NCI-H2196 treated with DMSO at 0.1 percent for 48 hours (cell line): ENCODE results near the gene CCDC9B.

Source experiments
- DNase-seq: peaks from one replicate; lab custom pipeline; 2025; ENCODE audit not compliant: unreplicated experiment; lab: John Stamatoyannopoulos, UW

Gene CCDC9B

DNA sequence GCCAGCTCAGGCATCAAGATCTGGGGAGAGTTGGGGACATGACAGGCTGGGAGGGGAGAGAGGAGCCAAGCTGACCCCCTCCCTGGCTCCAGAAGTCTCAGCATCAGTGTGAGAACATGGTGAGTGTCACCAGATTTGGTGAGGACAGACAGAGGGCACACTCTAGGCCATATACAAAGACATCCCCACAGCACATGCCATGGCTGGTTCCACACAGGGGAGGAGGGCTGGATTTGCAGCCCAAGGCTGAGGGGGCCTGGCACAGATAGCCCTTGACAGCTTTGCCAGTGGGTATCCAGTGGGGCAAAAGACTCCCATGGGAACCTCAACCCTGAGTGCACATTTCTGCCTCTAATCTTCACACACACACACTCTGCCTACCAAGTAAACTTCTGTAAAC, 47.7 kb downstream of the CCDC9B start:
- DNase-seq: no peak

DNA sequence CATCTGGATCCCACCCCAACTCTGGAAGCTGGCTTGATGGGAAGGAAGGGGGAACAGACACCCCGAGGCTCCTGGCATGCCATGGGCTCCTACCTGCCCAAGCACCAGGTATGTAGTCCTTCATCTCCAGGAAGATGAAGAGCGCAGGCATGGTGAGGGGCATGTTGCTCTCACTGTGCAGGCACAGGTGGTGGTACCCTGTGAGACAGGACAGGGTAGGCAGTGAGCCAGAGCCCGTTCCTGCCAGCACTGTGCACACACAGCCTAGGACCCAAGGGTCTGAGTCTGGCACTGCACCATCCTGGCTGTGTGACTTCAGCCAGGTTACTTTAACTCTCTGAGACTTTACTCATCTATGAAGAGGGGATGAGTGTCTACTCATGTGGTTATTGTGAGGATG, 48.5 kb downstream of the CCDC9B start:
- no peak for DNase-seq

GRCh38 chr15:40290918-40291574, 49.7 kb downstream of the CCDC9B start:
- no peak for DNase-seq

GRCh38 chr15:40290545-40290917, 50.2 kb downstream of the CCDC9B start:
- no peak for DNase-seq

DNA sequence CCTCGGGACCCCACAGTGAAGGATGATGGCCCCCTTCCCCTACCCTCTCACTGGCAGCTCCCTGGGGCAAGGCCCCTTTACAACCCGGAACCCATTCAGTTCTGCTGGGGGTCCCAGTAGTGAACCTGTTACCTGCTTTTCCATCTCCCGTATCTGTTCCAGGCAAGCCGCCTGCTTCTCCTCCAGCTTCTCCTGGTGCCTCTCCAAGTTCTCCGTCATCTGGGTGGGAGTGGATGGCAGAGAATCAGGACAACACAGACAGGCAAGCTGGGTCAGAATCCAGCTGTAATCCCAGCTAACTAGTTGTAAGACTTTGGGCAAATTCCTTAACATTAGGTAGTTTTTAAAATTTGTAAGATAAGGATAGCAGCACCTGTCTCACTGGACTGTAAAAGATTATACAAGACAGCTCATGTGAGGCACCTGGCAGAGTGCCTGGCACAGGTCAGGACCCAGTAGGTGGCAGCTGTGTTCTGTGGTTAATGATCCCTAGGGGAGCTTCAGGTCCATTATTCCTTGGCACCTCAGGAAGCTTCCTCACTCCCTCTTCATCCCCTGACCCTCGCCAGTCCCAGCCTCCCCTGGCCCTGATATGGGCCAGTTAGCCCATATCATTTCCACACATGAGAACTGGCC, 51.5 kb downstream of the CCDC9B start:
- DNase-seq: no peak

- no peak for DNase-seq
Observed at GRCh38 chr15:40287968-40288367, 52.8 kb downstream of the CCDC9B start.

DNA sequence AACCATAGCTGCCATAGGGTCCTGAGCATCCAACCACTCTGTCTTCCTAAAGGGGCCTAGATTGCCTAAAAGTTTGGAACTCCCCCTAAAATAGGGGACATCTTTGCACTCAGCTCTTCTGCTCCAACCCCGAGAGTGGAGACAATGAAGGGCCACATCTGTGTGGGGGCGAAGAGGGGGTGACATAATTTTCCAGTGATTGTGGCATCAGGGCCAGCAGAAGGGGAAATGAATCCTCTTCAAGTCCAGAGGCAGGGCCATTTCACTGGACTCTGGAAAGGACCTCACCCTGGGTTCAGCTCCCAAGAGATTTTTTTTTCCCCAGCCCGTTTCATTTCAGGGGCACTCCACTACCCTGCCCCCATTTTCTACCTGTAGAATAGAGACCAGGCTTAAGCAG, 53.2 kb downstream of the CCDC9B start:
- DNase-seq: no peak

DNA sequence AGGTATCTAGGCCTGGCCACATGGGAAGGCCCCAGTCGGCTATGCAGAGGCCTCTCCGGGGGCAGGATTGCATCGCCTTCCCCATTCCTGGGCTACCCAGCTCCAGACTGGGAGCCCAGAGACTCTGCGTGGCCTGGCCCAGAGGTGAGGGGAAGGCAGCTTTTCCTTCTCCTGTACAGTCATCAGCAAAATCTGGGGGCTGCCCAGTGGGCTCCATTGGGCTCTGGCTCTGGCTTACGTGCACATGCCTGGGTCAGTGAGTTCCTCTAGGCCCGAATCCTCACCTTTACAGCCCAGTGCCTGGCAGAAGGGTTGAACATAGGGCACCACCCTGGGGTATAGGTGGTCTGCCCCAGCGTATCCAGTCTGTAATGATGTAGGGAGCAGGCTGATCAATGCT, 53.9 kb downstream of the CCDC9B start:
- no peak for DNase-seq

DNA sequence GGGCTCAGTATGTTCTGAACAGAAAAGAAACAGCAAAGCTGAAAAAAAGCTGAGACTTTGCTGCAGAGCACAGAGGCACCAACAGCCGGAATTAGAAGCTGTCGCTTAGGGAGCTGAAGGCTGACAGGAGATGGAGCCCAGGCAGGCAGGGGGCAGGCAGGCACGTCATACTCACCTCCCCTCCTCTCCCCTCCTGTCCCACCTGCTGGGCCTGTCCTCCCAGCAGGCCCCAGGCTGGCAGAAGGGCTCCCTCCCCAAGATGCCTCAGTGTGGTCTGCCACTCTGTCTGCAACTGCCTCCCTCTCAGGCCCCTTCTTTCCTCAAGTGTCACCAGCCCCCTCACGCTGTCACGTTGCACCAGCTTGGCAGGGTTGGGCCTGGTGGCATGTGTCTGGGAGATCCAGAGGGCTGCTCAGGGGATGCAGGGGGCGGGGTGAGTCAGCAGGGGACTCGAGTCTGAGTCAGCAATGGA, 54.6 kb downstream of the CCDC9B start:
- no peak for DNase-seq

DNA sequence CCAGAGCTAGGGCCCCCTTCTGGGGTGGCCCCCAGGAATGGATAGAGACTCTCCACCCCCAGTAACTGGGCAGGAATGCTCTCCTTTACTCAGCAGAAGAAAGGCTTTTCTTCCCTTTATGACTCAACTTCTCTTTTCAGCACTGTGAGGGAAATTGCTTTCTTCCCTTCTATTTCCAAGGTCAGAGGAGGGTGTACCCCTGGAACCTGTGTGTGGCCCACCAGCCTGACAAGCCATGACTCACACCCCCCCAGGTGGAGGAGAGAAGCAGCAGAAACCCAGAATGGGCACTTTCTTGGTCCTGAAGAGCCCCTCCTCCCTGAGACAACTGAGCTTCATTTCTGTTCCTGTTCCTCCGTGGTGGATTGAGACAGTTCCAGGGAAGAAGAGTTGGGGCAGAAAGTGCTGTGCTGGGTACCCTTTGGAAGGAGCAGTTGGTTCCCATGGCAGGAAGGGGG, 55.2 kb downstream of the CCDC9B start:
- DNase-seq: no peak

DNA sequence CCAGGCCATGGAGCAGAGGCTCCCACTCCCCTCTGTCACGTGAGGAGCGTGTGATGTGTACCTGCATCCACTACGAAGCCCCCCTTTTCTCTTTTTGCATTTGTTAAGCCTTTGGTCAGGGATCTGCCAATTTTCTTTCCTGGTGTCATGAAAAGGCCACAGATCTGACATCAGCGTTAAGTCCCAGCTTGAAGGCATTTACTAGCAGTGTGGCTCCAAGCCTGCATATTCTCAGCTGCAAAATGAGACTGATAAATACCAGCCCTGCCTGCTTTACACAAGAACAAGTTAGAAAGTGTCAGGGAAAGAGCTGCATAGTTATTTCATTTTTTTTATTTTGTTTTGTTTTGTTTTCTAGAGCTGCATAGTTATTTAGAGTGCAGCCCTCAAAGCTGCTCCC, 55.6 kb downstream of the CCDC9B start:
- DNase-seq: no peak

DNA sequence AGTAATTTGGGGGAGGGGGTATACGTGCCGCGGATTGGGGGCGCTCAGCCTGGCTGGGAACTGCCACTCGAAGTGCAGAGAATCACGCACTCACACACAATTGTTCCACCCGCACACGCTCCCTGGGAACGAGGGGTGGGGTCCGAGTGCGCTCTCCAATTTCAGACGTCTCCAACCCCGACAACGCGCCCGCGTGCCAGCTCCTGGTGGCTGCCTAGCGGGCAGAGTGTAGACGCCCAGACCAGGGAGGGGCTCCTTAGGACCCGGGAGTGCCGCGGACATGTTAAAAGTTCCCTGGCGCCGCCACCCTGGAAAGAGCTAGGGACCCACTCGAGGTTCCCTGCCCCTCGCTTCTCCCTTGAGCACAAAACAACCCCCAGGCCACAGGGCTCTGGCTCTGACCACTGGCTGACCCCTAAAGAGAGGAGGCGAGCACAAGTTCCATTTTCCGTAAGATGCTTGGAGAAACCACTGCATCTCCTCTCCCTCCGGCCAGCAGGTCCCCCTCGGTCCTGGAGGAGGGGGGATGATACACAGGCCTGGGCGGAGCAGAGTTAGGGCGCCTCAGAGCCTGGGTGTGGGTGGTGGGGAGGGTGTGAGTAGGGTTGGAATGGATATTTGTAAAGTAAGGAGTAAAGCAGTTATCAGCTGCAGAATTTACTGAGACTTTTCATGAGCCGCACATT, 57.0 kb downstream of the CCDC9B start:
- no peak for DNase-seq

DNA sequence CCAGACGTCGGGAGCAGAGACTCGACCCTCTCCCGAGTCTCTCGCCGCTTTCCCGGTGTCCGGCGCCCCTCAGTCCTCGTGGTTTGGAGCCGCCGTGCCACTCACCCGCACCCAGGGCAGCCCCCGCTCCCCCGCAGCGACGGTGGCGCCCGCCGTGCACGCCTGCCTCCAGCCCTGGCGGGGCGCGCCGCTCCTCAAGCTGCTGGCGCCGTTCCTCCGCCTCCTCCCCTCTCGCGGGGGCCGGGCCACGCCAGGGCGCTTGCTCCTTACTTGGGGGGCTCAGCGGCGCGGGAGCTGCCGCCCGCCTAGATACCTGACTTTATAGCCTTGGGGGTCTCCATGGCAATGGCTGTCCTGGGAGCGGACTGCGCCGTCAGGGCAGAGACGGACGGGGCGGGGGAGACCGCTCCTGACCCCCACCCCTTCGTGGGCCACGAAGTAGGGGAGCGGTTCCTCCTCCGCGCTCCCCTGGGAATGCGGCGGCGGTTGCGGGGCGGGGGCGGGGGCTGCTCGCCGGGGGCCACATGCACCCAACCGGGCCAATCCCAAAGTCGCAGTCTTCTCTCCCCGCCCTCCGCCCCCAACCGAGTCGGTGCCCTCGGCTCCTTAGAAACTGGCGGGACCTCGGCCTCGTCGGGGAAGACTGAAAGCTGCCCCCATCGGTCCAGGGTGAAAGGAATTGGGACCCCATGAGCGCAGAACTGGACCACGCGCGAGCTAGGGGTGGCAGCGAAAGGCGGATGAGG, 57.7 kb downstream of the CCDC9B start, which contains the start of gene ANKRD63:
ANKRD63 (minus strand) TSS at position 196 of the 746 bp plus-strand sequence. CDS start 478 bp downstream, outside the sequence.
- DNase-seq: no peak

GRCh38 chr15:40282147-40282868, 58.4 kb downstream of the CCDC9B start:
- no peak for DNase-seq

GRCh38 chr15:40281801-40282146, 59.0 kb downstream of the CCDC9B start:
- DNase-seq: no peak
